Tongue (tissue), 2 donors: ENCODE data around the gene BMP10. TPM values are rescaled to one million over a fixed set of nuclear protein-coding genes. Genes with fewer than 3 reads are reported as not detected.

Experiments used
- DNase-seq: peaks from one replicate; pipeline ENCODE4 v3.0.0-alpha.2; 2015
- total RNA-seq: library from RNA; depleted of rRNA; stranded (reverse); fragments of >200 nt; gene quantifications from one replicate; pipeline ENCODE4 v1.2.3, GENCODE V29; 2014

The BMP10 gene
- total RNA-seq, 1 donor from 2014 or later: not detected

- no peak for DNase-seq
Measured at GRCh38 chr2:68849579-68850030, 21.6 kb downstream of the BMP10 start.

GRCh38 chr2:68847751-68848150 lies 23.4 kb downstream of the BMP10 start:
- DNase-seq: no peak

GRCh38 chr2:68846091-68846490 lies 25.1 kb downstream of the BMP10 start:
- no peak for DNase-seq

- DNase-seq: no peak
Measured at GRCh38 chr2:68845043-68845442, 26.2 kb downstream of the BMP10 start.

GRCh38 chr2:68839260-68839833 lies 31.9 kb downstream of the BMP10 start:
- no peak for DNase-seq

- DNase-seq: no peak
Measured at GRCh38 chr2:68838641-68839040, 32.6 kb downstream of the BMP10 start.

- no peak for DNase-seq
Measured at GRCh38 chr2:68837861-68838341, 33.3 kb downstream of the BMP10 start.

- DNase-seq: peak; percentile 60
Measured at GRCh38 chr2:68837164-68837860, 33.9 kb downstream of the BMP10 start.

GRCh38 chr2:68835621-68836020 lies 35.6 kb downstream of the BMP10 start:
- DNase-seq: peak; percentile 25

- DNase-seq: no peak
Measured at GRCh38 chr2:68834737-68835376, 36.3 kb downstream of the BMP10 start.

GRCh38 chr2:68833162-68833561 lies 38.0 kb downstream of the BMP10 start:
- no peak for DNase-seq

GRCh38 chr2:68832233-68832869 lies 38.8 kb downstream of the BMP10 start:
- peak; percentile 62 for DNase-seq

GRCh38 chr2:68831686-68832232 lies 39.4 kb downstream of the BMP10 start:
- peak; percentile 48 for DNase-seq

- DNase-seq: no peak
Measured at GRCh38 chr2:68829749-68830148, 41.4 kb downstream of the BMP10 start.

GRCh38 chr2:68828887-68829708 lies 42.1 kb downstream of the BMP10 start:
- DNase-seq: peak; percentile 97

- no peak for DNase-seq
Measured at GRCh38 chr2:68827666-68828065, 43.5 kb downstream of the BMP10 start.

GRCh38 chr2:68825866-68826265 lies 45.3 kb downstream of the BMP10 start:
- no peak for DNase-seq

- DNase-seq: no peak
Measured at GRCh38 chr2:68824831-68825230, 46.4 kb downstream of the BMP10 start.

GRCh38 chr2:68822207-68822872 lies 48.9 kb downstream of the BMP10 start:
- DNase-seq: no peak

GRCh38 chr2:68819556-68819955 lies 51.6 kb downstream of the BMP10 start:
- DNase-seq: no peak

- DNase-seq: no peak
Measured at GRCh38 chr2:68817306-68817705, 53.9 kb downstream of the BMP10 start.
